Left ventricle myocardium superior (tissue), 1 donor: Measurements from ENCODE around the gene EHBP1. TPM values are rescaled to one million over a fixed set of nuclear protein-coding genes. Genes with fewer than 3 reads are reported as not detected.

Experiments
- ATAC-seq: fragments of 200-7000 bp; cut with Tn5 transposase; one replicate; pipeline ENCODE4 v1.9.1; 2020; ENCODE audit warnings: mild to moderate bottlenecking, moderate library complexity
- DNase-seq: peaks from one replicate; pipeline ENCODE4 v3.0.0-alpha.2; 2020
- intact Hi-C: fragments of 100-400 bp; cut with micrococcal nuclease; formaldehyde crosslinking; loops from one replicate; pipeline ENCODE4 v1.11.0; 2022
- total RNA-seq: library from RNA; stranded (reverse); fragmentation: NEBNext Ultra II Directional; extraction: Animal tissue kit (Norgen Biotek cat#: 25700); gene quantifications from one replicate; pipeline ENCODE4 v1.2.1, GENCODE V29; 2021
- donor health status: DM: no; HTN: yes; CAD: no; lungs with severe emphysema.

The EHBP1 gene
- total RNA-seq, 1 donor from 2014 or later = 21.8 TPM

- intact Hi-C loops = no loop called here
- ATAC-seq (no peak), DNase-seq (no peak)
These were observed 55.0 kb downstream of the EHBP1 start for GRCh38 chr2:62760555-62760954.

DNA sequence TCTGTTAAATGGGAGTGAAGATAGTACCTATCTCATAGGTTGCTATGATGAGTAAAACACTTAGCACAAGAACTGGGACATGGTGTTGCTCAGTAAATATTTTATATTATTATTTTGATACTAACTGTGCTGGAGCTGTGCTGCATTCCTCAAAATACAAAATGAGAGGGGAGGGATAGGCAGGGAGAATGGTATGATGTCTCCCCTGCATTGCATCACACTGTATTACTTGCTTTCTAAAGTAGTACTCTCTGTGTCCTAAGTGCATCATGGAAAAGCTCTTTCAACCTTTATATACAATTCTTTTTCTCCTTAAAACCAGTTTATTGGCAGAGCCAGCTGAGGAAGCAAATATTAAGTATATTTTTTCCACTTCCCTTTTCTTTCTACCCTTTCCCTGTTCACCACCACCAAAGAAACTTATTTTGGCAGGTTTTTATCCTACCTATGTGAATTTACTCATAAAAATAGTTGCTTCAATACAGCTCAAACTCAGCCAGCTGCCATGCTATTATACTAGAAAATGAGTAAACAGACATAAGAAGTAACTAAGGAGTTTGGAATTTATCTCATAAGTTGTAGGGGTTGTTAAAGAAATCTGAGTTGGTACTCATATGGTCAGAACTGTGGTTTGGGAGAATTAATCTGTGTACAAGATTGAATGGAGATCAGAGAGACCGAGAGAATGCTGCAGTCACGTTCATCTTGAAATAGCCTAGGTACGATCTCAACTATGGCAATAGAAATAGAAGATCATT, 60.3 kb downstream of the EHBP1 start:
- DNase-seq (no peak), ATAC-seq (no peak)
- intact Hi-C loops = no loop called here

DNA sequence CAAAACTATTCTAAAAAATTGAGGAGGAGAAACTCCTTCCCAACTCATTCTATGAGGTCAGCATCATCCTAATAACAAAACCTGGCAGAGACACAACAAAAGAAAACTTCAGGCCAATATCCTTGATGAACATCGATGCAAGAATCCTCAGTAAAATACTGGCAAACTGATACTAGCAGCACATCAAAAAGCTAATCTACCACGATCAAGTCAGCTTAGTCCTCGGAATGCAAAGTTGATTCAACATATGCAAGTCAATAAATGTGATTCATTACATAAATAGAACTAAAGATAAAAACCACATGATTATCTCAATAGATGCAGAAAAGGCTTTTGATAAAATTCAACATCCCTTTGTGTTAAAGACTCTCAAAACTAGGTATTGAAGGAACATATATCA, 63.1 kb downstream of the EHBP1 start:
- DNase-seq (no peak), ATAC-seq (no peak)
- intact Hi-C loops = no loop called here

GRCh38 chr2:62770629-62771028, 65.1 kb downstream of the EHBP1 start:
- DNase-seq (no peak), ATAC-seq (no peak)
- intact Hi-C loops = no loop called here

GRCh38 chr2:62774555-62775366, 69.2 kb downstream of the EHBP1 start:
- intact Hi-C loops = loop anchor here (2.0 kb wide), 1 partner anchor 318 kb away; no protein-coding TSS in a partner anchor
- peak; percentile 75 for ATAC-seq
- no peak for DNase-seq

DNA sequence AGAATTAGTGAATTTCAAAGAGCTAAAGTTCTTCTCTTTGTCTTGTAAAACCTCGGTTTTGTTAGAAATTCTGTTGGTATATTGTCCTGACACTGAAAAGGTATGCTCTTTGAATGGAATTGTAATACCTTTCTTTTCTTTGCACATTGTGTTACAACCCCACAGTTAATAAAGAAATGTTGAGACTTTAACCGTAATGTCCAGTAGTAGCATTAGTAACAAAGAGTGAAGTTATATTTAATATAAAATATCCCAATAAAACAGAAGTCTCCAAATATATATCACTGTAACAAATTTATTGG, 69.8 kb downstream of the EHBP1 start:
- intact Hi-C loops = loop anchor here (2.0 kb wide), 1 partner anchor 319 kb away; no protein-coding TSS in a partner anchor
- no peak for ATAC-seq
- no peak for DNase-seq

- intact Hi-C loops = no loop called here
- no peak for ATAC-seq
- no peak for DNase-seq
These were observed 78.2 kb downstream of the EHBP1 start for GRCh38 chr2:62783679-62784078.

GRCh38 chr2:62784341-62784740, 78.8 kb downstream of the EHBP1 start:
- DNase-seq (no peak), ATAC-seq (no peak)
- intact Hi-C loops = no loop called here

GRCh38 chr2:62785216-62785615, 79.7 kb downstream of the EHBP1 start:
- DNase-seq = no peak
- no peak for ATAC-seq
- intact Hi-C loops = no loop called here

DNA sequence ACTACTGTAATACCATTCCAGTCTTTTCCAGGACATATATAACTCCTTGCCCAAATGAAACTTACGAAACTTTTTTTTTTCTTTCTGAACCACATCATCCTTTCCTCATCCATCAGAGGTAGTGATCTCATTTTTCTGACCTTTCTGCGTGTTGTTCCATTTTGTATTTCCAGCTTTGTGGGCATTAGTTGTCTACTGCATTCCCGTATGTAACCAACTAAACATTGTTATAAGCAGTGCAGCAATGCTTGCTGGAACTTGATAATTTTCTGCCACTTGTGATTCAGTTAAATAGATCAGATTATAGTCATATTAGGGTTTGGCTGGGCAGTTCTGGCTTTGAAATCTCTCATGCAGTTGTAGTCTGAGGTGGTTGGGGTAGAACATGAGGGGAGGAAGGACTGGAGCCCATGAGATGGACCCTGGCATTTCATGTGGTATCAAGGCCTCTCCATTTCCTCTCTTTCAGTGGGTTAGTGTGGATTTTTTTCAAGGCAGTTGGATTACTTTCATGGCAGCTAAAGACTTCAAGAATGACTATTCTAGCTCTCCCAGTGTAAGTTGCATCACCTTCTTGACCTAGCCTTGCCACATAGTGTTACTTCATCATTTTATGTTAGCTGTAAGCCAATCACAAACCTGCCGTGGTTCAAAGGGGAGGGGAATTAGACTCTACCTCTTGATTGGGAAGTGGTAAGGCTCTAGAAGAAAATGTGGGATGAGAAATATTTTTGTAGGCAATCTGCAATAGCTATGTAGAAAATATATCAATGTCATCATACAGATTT, 80.5 kb downstream of the EHBP1 start:
- DNase-seq (no peak), ATAC-seq (no peak)
- intact Hi-C loops = no loop called here

- ATAC-seq (peak; percentile 78), DNase-seq (no peak)
These were observed 81.9 kb downstream of the EHBP1 start for GRCh38 chr2:62787386-62787785.

GRCh38 chr2:62789518-62789917, 84.0 kb downstream of the EHBP1 start:
- intact Hi-C loops = no loop called here
- ATAC-seq (no peak), DNase-seq (no peak)

More at GRCh38 chr2:62787386-62787785, 81.9 kb downstream of the EHBP1 start:
- intact Hi-C loops = no loop called here

DNA sequence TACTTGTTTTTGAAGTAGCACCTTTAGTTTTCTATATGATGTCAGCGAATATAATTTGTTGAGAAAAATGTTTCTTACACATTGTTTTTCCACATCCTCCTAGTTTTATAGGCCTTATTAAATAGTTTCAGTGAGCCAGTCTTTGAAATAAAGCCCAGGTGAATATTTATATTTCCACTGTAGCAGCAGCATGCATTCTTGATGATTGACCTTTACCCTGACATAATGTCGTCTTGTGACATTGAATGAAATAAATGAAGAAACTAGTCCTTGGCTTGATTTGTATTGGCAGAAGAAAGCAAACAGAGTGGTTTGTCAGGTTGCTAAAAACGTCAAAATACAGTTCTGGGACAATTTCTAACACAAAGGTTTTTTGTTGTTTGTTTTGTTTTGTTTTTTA, 84.4 kb downstream of the EHBP1 start:
- intact Hi-C loops = no loop called here
- DNase-seq = no peak
- no peak for ATAC-seq

- no peak for ATAC-seq
These were observed 86.9 kb downstream of the EHBP1 start for GRCh38 chr2:62792408-62792807.

DNA sequence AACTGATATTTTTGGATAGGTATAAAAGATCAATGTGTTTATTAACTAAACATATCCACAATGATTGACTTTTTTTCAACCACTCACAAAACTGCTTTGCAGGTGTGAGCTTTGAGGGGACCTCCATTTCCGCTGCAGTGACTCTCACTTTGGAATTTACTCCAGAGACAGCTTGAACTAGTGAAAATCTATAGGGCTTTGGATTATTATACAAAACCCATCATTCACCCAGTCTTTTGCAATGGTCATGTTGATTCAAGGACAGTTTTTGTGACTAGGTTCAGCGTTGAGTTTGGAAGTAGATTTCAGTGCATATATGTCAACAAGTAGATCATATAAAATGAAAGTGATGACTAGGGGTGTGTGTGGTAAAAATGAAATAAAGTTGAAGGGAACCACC, 87.7 kb downstream of the EHBP1 start:
- ATAC-seq (no peak), DNase-seq (no peak)
- intact Hi-C loops = no loop called here

More at GRCh38 chr2:62792408-62792807, 86.9 kb downstream of the EHBP1 start:
- intact Hi-C loops = no loop called here
- no peak for DNase-seq

DNA sequence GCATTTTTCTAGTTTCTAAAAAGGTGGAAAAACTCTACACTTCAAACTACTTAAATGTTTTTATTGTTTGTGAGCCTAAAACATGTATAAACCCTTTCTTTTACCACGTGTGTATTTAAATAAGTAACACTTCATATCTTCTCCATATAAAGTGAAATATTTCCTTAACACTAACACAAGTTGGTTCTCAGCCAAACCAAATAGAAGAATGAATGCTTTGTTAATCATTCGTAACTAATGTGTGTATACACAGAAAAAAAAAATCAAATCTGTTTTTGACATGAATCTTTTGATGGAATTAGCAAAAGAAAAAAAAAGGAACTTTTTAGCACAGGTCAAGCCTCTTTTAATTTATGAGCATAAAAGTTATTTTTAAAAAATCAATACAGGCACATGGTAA, 89.3 kb downstream of the EHBP1 start:
- no peak for ATAC-seq
- intact Hi-C loops = no loop called here
- DNase-seq = no peak

- DNase-seq = no peak
- intact Hi-C loops = no loop called here
- no peak for ATAC-seq
These were observed 89.8 kb downstream of the EHBP1 start for GRCh38 chr2:62795341-62795740.

DNA sequence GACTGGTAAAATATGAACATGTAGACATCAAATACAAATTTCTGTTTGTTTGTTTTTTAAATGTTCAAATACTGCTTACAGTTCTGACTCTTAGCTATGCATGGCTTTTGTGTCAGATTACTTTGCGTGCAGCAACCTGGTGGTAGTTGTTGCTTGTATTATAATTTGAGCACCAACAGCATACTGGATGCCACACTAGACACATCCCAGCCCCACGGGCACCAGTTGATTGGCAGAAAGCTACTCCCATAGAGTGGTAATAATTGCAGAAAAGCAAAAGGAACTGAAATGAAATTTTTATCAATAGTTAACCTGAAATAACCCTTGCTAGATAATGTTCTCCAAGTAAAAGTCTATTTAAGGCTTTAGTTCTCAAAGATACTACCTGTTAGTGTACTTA, 91.6 kb downstream of the EHBP1 start:
- DNase-seq (no peak), ATAC-seq (no peak)
- intact Hi-C loops = no loop called here

DNA sequence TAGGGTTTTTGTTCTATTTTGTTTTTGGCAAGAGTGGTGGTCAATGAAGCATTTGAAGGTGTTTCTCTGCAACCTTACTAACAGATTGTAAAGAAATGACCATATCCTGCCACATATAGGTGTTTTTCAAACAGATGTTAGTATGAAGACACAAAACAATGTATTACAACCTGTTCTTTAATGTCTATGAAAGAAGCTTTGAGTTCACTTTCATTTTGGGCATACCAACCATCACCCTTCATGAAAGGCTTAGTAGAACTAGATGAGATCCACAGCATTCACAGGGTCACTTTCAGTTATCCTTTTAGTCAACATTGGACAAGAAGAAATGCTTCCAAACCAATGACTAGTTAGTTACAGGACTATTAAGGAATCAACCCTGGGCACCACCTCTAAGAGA, 95.1 kb downstream of the EHBP1 start:
- intact Hi-C loops = no loop called here
- no peak for DNase-seq
- ATAC-seq = no peak

- intact Hi-C loops = no loop called here
- DNase-seq = no peak
- no peak for ATAC-seq
These were observed 95.6 kb downstream of the EHBP1 start for GRCh38 chr2:62801110-62801509.
